Heart right ventricle (tissue), 16 donors: ENCODE measurements around the gene PSME4. TPM values are rescaled to one million over a fixed set of nuclear protein-coding genes. Genes with fewer than 3 reads are reported as not detected.
"Not testable (repeated sequence)": the region's sequence is repeated elsewhere in the genome, so short reads cannot be mapped to it uniquely, and the experiment has no call there.

Experiments used
- ATAC-seq, 8 donors: fragments of 200-7000 bp; cut with Tn5 transposase; one replicate each; pipeline ENCODE4 v1.9.1; 2020; ENCODE audit warnings: mild to moderate bottlenecking in 8 of 8, moderate library complexity in 8 of 8, moderate number of reproducible peaks in 1 of 8
- DNase-seq, 2 donors: peaks; one replicate each; pipeline ENCODE4 v3.0.0-alpha.2; 2020
- H3K27ac ChIP-seq, 10 donors: fragments of 200-600 bp; sonication (generic) in 2 of 10; one replicate each; pipeline versions ENCODE4 v1.5.0 to v1.8.0; 2020 to 2022; ENCODE audit warnings: mild to moderate bottlenecking in 3 of 10
- H3K27me3 ChIP-seq, 7 donors: fragments of 200-600 bp; one replicate each; pipeline ENCODE4 v1.8.0; 2021 to 2022; ENCODE audit warnings: mild to moderate bottlenecking in 2 of 7
- H3K36me3 ChIP-seq, 9 donors: fragments of 200-600 bp; sonication (generic) in 1 of 9; one replicate each; pipeline versions ENCODE4 v1.5.0 to v1.8.0; 2020 to 2022; ENCODE audit warnings: mild to moderate bottlenecking in 2 of 9
- H3K4me1 ChIP-seq, 9 donors: fragments of 200-600 bp; sonication (generic) in 1 of 9; one replicate each; pipeline versions ENCODE4 v1.5.0 to v1.8.0; 2020 to 2022; ENCODE audit warnings: mild to moderate bottlenecking in 4 of 9
- H3K4me3 ChIP-seq, 10 donors: fragments of 200-600 bp; sonication (generic) in 2 of 10; one replicate each; pipeline versions ENCODE4 v1.5.0 to v1.8.0; 2020 to 2022; ENCODE audit warnings: mild to moderate bottlenecking in 7 of 10, moderate library complexity in 2 of 10
- H3K9me3 ChIP-seq, 11 donors: fragments of 200-600 bp in 10 of 11; sonication (generic) in 2 of 11; one replicate each; pipeline versions ENCODE4 v1.5.0 to v1.8.0; 2013 to 2022; ENCODE audit warnings: mild to moderate bottlenecking in 2 of 11, control low read depth in 1 of 11, moderate library complexity in 1 of 11
- WGBS, 2 donors: extraction: QIAGEN DNeasy Blood & Tissue Kit; methylation state at CpG; one replicate each; pipeline ENCODE4 v1.1.7; 2013; ENCODE audit warnings: inconsistent platforms in 1 of 2; 5-methylcytosine and 5-hydroxymethylcytosine counted together
- intact Hi-C, 10 donors: fragments of 100-400 bp; cut with DNase I; formaldehyde crosslinking; loops; one replicate each; pipeline versions ENCODE4 v1.11.1 to v1.14.2; 2022
- polyA plus RNA-seq, 2 donors: library from polyadenylated mRNA; stranded (reverse); fragments of 200-250 nt; gene quantifications; one replicate each; pipeline ENCODE4 v1.2.3, GENCODE V29; 2013
- total RNA-seq, 10 donors: library from RNA; stranded (reverse); fragmentation: NEBNext Ultra II Directional in 3 of 10; extraction: Animal tissue kit (Norgen Biotek cat#: 25700) in 3 of 10; gene quantifications; one replicate each; pipeline versions ENCODE4 v1.2.1 to v1.2.4, GENCODE V29; 2021 to 2023
- TF ChIP-seq, protein P1 (sequence below), 9 donors: fragments of 200-600 bp; sonication (generic) in 2 of 9; IDR thresholded peaks; one replicate each; pipeline versions ENCODE4 v1.5.0 to v1.8.0; 2021 to 2022; ENCODE audit warnings: antibody characterized with exemption in 9 of 9, mild to moderate bottlenecking in 5 of 9, moderate library complexity in 1 of 9
- donor health status: Arrhythmogenic right ventricular cardiomyopathy.
- donor health status: ischemic (EF 13 %, LVEDD 7.1; RV severe dilation, severe dysfunction).
- donor health status: healthy with polysubstance abuse.
- donor health status: DM: no; HTN: yes; CAD: no.
- donor health status: DM: no; HTN: no; CAD: no.
- donor health status: ischemic (EF 25% LVEDD 6.9; RV normal size, moderate dysfunction).
- donor health status: ischemic (EF 25% LVEDD 5.7; RV mildly dilated, moderate dysfunction).
- donor health status: healthy.
- donor health status: DM: yes; HTN: yes; CAD: no.
- donor health status: Ischemic cardiomyopathy.
- donor health status: ischemic (EF 35%, LVEDD 5.7; RV mildly dilated, moderate dysfunction).
- donor health status: nonischemic (EF 11% LVEDD 7.7; RV severe dilation, severe dysfunction).
- donor health status: DM: yes; HTN: yes; CAD: no.
- donor health status: PGD.
- donor health status: ischemic (EF 29% LVEDD 5.4; RV normal size, mild dysfunction).
- donor health status: nonischemic (EF 23%, LVEDD 6.1; RV moderate dilation, normal function).

The PSME4 gene
- total and polyA plus RNA-seq, 12 donors: 36.1 to 77.8 (median 65.6) TPM

DNA sequence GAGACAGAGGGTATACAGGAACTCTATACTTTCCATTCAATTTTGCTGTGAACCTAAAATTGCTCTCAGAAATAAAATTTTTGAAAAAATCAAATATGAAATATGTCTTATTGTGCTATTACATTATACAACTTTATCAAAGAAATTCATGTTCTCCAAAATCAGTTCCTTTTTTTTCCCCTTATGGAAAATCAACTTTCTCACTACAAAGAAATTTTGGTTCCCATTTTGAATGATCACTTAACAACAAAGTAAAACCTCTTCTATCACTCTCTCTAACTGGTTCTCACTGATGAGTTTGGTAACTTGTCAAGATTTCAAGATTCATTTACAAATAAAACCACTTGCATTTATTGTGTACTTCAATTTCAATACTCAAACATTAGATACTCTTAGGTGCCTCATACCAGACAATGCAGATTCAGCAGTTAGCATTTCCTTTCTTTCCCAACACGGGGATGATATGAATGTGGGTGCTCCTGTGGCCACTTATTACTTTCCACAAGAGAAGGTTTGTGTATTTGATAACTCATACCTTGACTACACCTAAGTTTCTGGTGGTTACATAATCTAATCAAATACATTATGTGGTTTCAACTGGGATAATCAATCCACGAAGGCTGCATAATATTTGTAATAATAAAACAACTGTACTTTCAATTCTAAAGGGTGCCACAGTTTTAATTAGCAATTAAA lies 6.4 kb downstream of the PSME4 start:
- H3K4me3 ChIP-seq: no peak overlapping the region
- H3K4me1 ChIP-seq: peaks cover 0 to 88% (median 63%) of the 10 kb centered on the region in 9 donors
- H3K36me3 ChIP-seq: no peaks in the 10 kb centered on the region
- no peak for DNase-seq
- intact Hi-C loops: loop anchor here in 1 of 10 donors (10.0 kb wide), 1 partner anchor 120 kb away; no protein-coding TSS in a partner anchor
- no peaks in the 10 kb centered on the region for H3K27me3 ChIP-seq
- H3K9me3 ChIP-seq: no peaks in the 10 kb centered on the region
- H3K27ac ChIP-seq: no peak overlapping the region
- WGBS, 2 donors: 58 to 60% methylated on average over 2 of the region's 2 CpGs
- no peak for ATAC-seq
- TF ChIP-seq, protein P1, sequence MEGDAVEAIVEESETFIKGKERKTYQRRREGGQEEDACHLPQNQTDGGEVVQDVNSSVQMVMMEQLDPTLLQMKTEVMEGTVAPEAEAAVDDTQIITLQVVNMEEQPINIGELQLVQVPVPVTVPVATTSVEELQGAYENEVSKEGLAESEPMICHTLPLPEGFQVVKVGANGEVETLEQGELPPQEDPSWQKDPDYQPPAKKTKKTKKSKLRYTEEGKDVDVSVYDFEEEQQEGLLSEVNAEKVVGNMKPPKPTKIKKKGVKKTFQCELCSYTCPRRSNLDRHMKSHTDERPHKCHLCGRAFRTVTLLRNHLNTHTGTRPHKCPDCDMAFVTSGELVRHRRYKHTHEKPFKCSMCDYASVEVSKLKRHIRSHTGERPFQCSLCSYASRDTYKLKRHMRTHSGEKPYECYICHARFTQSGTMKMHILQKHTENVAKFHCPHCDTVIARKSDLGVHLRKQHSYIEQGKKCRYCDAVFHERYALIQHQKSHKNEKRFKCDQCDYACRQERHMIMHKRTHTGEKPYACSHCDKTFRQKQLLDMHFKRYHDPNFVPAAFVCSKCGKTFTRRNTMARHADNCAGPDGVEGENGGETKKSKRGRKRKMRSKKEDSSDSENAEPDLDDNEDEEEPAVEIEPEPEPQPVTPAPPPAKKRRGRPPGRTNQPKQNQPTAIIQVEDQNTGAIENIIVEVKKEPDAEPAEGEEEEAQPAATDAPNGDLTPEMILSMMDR (IDR thresholded peaks at IDR 0.05): no peak

DNA sequence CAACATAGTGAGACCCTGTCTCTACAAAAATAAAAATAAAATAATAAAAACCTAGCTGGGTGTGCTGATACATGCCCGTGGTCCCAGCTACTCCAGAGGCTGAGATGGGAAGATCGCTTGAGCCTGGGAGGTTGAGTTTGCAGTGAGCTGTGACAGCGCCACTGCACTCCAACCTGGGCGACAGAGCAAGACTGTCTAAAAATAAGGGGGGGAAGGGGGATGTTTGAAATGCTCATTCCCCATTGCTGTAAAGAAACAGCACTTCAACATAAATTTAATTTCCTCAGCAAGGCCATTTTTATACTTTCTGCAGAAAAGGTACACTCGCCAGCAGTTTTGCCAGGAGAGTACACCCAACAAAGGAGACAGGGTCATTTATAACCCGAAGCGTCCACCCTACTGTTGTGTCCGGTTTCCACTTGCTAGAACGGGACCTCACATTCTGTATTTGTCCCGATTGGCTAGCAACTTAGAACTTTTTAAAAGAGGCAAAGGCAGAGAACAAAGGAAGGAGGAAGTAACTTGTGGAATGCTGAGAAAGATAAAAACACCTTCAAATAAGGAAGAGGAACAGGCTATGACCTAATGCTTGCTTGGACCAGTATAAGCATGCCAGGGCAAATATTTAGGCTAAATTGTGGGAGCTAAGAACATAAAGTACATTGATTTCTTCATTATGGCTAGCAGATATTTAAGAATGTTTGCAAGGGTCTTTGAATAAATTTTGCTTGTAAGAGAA lies 9.1 kb downstream of the PSME4 start:
- not testable (repeated sequence) for DNase-seq, H3K9me3 ChIP-seq, H3K27me3 ChIP-seq, H3K36me3 ChIP-seq, H3K4me3 ChIP-seq
- 48 to 62% methylated on average over 10 of the region's 10 CpGs for WGBS, 2 donors
- peaks cover 0 to 74% (median 43%) of the 10 kb centered on the region in 9 donors for H3K4me1 ChIP-seq
- peak overlapping the region in 4 of 10 donors; percentile 1 to 41 (median 26) for H3K27ac ChIP-seq
- intact Hi-C loops: loop anchor here in 1 of 10 donors (10.0 kb wide), 1 partner anchor 123 kb away; no protein-coding TSS in a partner anchor
- peak in 6 of 8 donors; percentile 38 to 59 (median 52) for ATAC-seq

DNA sequence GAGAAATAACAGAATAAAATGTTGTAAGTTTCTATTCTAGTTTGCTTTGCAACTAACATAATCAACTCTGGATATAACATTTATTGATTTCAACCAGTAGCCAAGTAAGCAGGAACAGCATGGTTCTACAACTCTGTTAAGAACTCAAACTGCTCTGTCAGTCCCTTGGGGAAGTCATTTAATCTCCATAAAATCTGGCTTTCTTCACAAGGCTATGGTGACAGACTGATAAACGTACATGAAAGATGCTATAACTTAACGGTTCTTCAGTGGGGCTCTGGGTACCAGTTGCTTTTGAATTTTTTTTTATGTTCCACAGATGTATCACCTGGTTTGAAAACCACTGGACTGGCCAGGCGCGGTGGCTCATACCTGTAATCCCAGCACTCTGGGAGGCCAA lies 10.3 kb downstream of the PSME4 start:
- TF ChIP-seq, protein P1 (IDR thresholded peaks at IDR 0.05): no peak
- Histone ChIP-seq H3K4me1 (peaks cover 0 to 74% (median 39%) of the 10 kb centered on the region in 9 donors), H3K27ac (no peak overlapping the region), H3K4me3 (no peak overlapping the region), H3K27me3 (no peaks in the 10 kb centered on the region), H3K9me3 (no peaks in the 10 kb centered on the region), H3K36me3 (no peaks in the 10 kb centered on the region)
- 57 to 62% methylated on average over 4 of the region's 4 CpGs for WGBS, 2 donors
- intact Hi-C loops: loop anchor here in 1 of 10 donors (10.0 kb wide), 1 partner anchor 124 kb away; no protein-coding TSS in a partner anchor
- no peak for ATAC-seq
- no peak for DNase-seq

DNA sequence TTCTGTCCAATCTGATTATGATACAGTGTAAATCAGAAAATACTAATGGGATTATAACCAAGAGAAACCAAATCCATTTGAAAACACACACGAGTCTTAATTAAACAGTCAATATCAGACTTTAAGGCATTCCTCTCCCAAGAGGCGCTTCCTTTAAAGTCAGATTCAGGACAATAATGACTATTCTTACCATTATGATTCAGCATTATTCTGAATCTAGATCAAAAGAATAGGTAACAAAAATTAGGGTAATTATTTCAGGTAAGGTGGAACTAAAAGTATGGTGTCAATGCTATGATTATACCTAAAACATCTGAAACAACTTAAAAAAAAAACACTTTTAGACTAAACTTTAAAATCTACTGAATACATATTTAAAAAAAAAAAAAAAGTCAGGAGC lies 12.3 kb downstream of the PSME4 start:
- intact Hi-C loops: no loop called here
- no peaks in the 10 kb centered on the region for H3K9me3 ChIP-seq
- ATAC-seq (no peak), DNase-seq (no peak)
- no peak overlapping the region for H3K27ac ChIP-seq
- H3K4me1 ChIP-seq: peaks cover 0 to 56% (median 24%) of the 10 kb centered on the region in 9 donors
- TF ChIP-seq, protein P1 (IDR thresholded peaks at IDR 0.05): no peak
- no peak overlapping the region for H3K4me3 ChIP-seq
- WGBS, 2 donors: 91 to 94% methylated on average over 2 of the region's 2 CpGs
- no peaks in the 10 kb centered on the region for H3K36me3 ChIP-seq
- no peaks in the 10 kb centered on the region for H3K27me3 ChIP-seq
